ENCODE measurements around the gene TAX1BP1.

TAX1BP1 gene

GRCh38 chr7:27759491-27759890, 19.5 kb downstream of the TAX1BP1 start:
- TF ChIP-seq CTCF (IDR thresholded peaks at IDR 0.05; ENCODE audit: insufficient read depth, low read depth, low read length, missing control alignments) = no peak

GRCh38 chr7:27762062-27762461, 22.1 kb downstream of the TAX1BP1 start:
- H3K4me3 ChIP-seq (ENCODE audit: low read depth, low read length) = no peak overlapping the region
- TF ChIP-seq CTCF (IDR thresholded peaks at IDR 0.05; ENCODE audit: insufficient read depth, low read depth, low read length, missing control alignments) = no peak
- no peak for DNase-seq (ENCODE audit: low read depth)

More at GRCh38 chr7:27759491-27759890, 19.5 kb downstream of the TAX1BP1 start:
- H3K4me3 ChIP-seq (ENCODE audit: low read depth, low read length) = no peak overlapping the region
- DNase-seq (ENCODE audit: low read depth) = no peak

GRCh38 chr7:27763983-27764508, 24.1 kb downstream of the TAX1BP1 start:
- no peak for TF ChIP-seq CTCF (IDR thresholded peaks at IDR 0.05; ENCODE audit: insufficient read depth, low read depth, low read length, missing control alignments)
- H3K4me3 ChIP-seq (ENCODE audit: low read depth, low read length) = no peak overlapping the region
- DNase-seq (ENCODE audit: low read depth) = no peak

- no peak for DNase-seq (ENCODE audit: low read depth)
- no peak for TF ChIP-seq CTCF (IDR thresholded peaks at IDR 0.05; ENCODE audit: insufficient read depth, low read depth, low read length, missing control alignments)
Observed at GRCh38 chr7:27765841-27766240, 25.9 kb downstream of the TAX1BP1 start.

GRCh38 chr7:27767374-27767773, 27.4 kb downstream of the TAX1BP1 start:
- no peak for DNase-seq (ENCODE audit: low read depth)
- no peak overlapping the region for H3K4me3 ChIP-seq (ENCODE audit: low read depth, low read length)
- no peak for TF ChIP-seq CTCF (IDR thresholded peaks at IDR 0.05; ENCODE audit: insufficient read depth, low read depth, low read length, missing control alignments)

More at GRCh38 chr7:27765841-27766240, 25.9 kb downstream of the TAX1BP1 start:
- no peak overlapping the region for H3K4me3 ChIP-seq (ENCODE audit: low read depth, low read length)

GRCh38 chr7:27771111-27771510, 31.1 kb downstream of the TAX1BP1 start:
- no peak for TF ChIP-seq CTCF (IDR thresholded peaks at IDR 0.05; ENCODE audit: insufficient read depth, low read depth, low read length, missing control alignments)
- DNase-seq (ENCODE audit: low read depth) = no peak
- H3K4me3 ChIP-seq (ENCODE audit: low read depth, low read length) = no peak overlapping the region

GRCh38 chr7:27774717-27775328, 34.9 kb downstream of the TAX1BP1 start:
- no peak for TF ChIP-seq CTCF (IDR thresholded peaks at IDR 0.05; ENCODE audit: insufficient read depth, low read depth, low read length, missing control alignments)
- H3K4me3 ChIP-seq (ENCODE audit: low read depth, low read length) = no peak overlapping the region
- no peak for DNase-seq (ENCODE audit: low read depth)
